GM12801 (cell line): ENCODE data around the gene MIDN.

Experiments
- CTCF ChIP-seq: IDR thresholded peaks from one replicate; pipeline ENCODE4 v1.5.1; 2011; ENCODE audit warnings: control low read depth; ENCODE audit not compliant: insufficient read length; ENCODE audit errors: extremely low read depth

MIDN gene

GRCh38 chr19:1272423-1273262 is 24.3 kb downstream of the MIDN start:
- TF ChIP-seq CTCF: no peak

GRCh38 chr19:1273263-1274041 is 25.1 kb downstream of the MIDN start:
- no peak for TF ChIP-seq CTCF

GRCh38 chr19:1274081-1274851 is 25.9 kb downstream of the MIDN start:
- TF ChIP-seq CTCF: no peak

GRCh38 chr19:1274852-1275259 is 26.5 kb downstream of the MIDN start:
- no peak for TF ChIP-seq CTCF

GRCh38 chr19:1275260-1275975 is 27.0 kb downstream of the MIDN start, which contains the start of gene FAM174C:
Gene FAM174C (plus strand): TSS chr19:1275530. CDS start chr19:1275550, 20 bp downstream.
- no peak for TF ChIP-seq CTCF

GRCh38 chr19:1275976-1276627 is 27.7 kb downstream of the MIDN start:
- no peak for TF ChIP-seq CTCF
